Activated CD4-positive, alpha-beta T cell treated with anti-CD3 and anti-CD28 coated beads for 24 hours (primary cell): ENCODE measurements around the gene GPBP1L1.
"Not testable (repeated sequence)": the region's sequence is repeated elsewhere in the genome, so short reads cannot be mapped to it uniquely, and the experiment has no call there.

Experiments
- DNase-seq, 2 donors: peaks; one replicate each; pipeline ENCODE4 v3.0.0-alpha.2; 2020; ENCODE audit warnings: low read depth in 2 of 2

Gene GPBP1L1

GRCh38 chr1:45686288-45687013, at the start of gene GPBP1L1:
TSS of gene GPBP1L1 (minus strand) at chr1:45686533. CDS start at chr1:45659087, 27,446 bp downstream.
- DNase-seq: peak; percentile 95 to 96

GRCh38 chr1:45730780-45731319, 44.5 kb upstream of the GPBP1L1 start:
- no peak for DNase-seq

GRCh38 chr1:45730075-45730779, 43.9 kb upstream of the GPBP1L1 start:
- no peak for DNase-seq

GRCh38 chr1:45726007-45726406, 39.7 kb upstream of the GPBP1L1 start:
- DNase-seq: not testable (repeated sequence)

GRCh38 chr1:45723248-45723930, 37.1 kb upstream of the GPBP1L1 start:
- no peak for DNase-seq

- DNase-seq: no peak
Observed at GRCh38 chr1:45722809-45723208, 36.5 kb upstream of the GPBP1L1 start.

GRCh38 chr1:45721207-45721606, 34.9 kb upstream of the GPBP1L1 start:
- DNase-seq: no peak

- DNase-seq: no peak
Observed at GRCh38 chr1:45718289-45718688, 32.0 kb upstream of the GPBP1L1 start.

- DNase-seq: not testable (repeated sequence)
Observed at GRCh38 chr1:45717386-45717785, 31.1 kb upstream of the GPBP1L1 start.

GRCh38 chr1:45716700-45717099, 30.4 kb upstream of the GPBP1L1 start:
- no peak for DNase-seq

- DNase-seq: no peak
Observed at GRCh38 chr1:45713711-45714110, 27.4 kb upstream of the GPBP1L1 start.

GRCh38 chr1:45704637-45705036, 18.3 kb upstream of the GPBP1L1 start:
- no peak for DNase-seq

- DNase-seq: no peak
Observed at GRCh38 chr1:45694823-45695222, 8.5 kb upstream of the GPBP1L1 start.

- DNase-seq: not testable (repeated sequence)
Observed at GRCh38 chr1:45693811-45694210, 7.5 kb upstream of the GPBP1L1 start.

- peak; percentile 55 to 72 for DNase-seq
Observed at GRCh38 chr1:45687754-45688740, 1.7 kb upstream of the GPBP1L1 start, which contains the start of gene TMEM69. TSS of gene TMEM69 (plus strand) at chr1:45688181. CDS start at chr1:45691069, 2,888 bp downstream.

GRCh38 chr1:45687014-45687753, 851 bp upstream of the GPBP1L1 start:
- DNase-seq: peak; percentile 88 to 91

- DNase-seq: peak; percentile 38 to 50
Observed at GRCh38 chr1:45686015-45686287, 382 bp downstream of the GPBP1L1 start.

GRCh38 chr1:45685308-45686014, 872 bp downstream of the GPBP1L1 start:
- no peak for DNase-seq

- no peak for DNase-seq
Observed at GRCh38 chr1:45684402-45684801, 1.9 kb downstream of the GPBP1L1 start.

GRCh38 chr1:45682942-45683341, 3.4 kb downstream of the GPBP1L1 start:
- no peak for DNase-seq
